Measurements from ENCODE around the gene PMEPA1.
A peak's percentile ranks its signal among the peaks of the same experiment; 100 is the strongest.

PMEPA1 gene

DNA sequence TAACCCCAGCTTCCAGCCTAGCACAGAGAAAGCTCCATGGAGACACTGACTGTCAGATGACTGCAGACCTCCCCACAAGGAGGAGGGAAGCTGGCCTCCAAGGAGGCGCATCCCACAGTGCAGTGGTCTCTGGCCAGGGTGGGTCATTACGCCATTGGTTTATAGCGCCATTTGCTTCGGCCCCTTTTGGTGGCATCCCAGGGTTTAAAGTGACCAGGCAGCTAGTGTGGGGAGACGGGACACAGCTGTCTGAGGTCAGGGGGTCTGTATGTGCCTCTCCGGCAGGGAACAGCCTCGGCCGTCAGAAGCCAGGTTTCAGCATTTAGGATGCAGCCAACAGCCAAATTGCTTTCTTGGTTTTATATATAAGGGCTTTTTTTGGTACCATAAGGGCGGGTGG lies 15.8 kb upstream of the PMEPA1 start:
- no peak overlapping the region for H3K27ac ChIP-seq
- TF ChIP-seq CTCF (conservative IDR thresholded peaks at IDR 0.05) = no peak
- no peak for TF ChIP-seq ZFX (IDR thresholded peaks at IDR 0.05)

- H3K27ac ChIP-seq = no peak overlapping the region
- no peak for TF ChIP-seq ZFX (IDR thresholded peaks at IDR 0.05)
- TF ChIP-seq CTCF (conservative IDR thresholded peaks at IDR 0.05) = no peak
These were observed 15.0 kb upstream of the PMEPA1 start for GRCh38 chr20:57724610-57725405.

DNA sequence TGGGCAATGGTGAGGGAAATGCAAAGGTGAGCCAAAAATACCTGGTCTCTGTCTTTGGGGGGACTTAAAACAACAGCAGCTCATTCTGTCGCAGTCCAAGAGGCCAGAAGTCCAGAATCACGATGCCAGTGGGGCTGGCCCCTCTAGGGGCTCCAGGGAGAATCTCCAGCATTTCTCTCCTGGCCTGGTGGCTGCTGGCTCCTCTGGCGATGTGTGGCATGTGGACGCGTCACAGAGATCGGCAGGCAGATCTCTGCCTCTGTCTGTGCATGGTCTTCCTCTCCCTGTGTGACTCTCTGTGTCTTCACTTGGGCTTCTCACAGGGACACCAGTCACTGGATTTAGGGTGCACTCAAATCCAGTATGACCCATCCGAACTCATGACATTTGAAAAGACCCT lies 14.0 kb upstream of the PMEPA1 start:
- no peak overlapping the region for H3K27ac ChIP-seq
- TF ChIP-seq ZFX (IDR thresholded peaks at IDR 0.05) (no peak), CTCF (conservative IDR thresholded peaks at IDR 0.05) (no peak)

DNA sequence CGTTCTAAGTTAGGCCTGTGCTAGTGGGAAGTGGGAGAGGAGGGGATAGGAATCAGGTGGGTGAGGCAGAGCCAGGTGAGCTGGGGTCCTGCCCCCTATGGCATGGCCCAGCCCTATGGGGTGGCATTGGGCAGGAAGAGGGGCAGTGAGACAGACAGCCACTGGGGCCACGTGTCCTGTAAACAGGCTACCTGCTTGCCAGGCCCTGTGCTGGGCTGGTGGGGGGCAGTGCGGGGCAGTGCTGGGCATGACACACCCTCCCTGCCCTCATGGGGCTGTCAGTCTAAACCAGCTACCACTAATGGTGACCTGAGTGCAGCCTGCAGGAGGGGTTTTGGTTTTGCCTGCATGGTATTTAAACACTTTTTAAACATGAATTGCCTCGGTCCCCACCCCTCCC lies 10.1 kb upstream of the PMEPA1 start:
- H3K27ac ChIP-seq = no peak overlapping the region
- TF ChIP-seq ZFX (IDR thresholded peaks at IDR 0.05) = no peak
- no peak for TF ChIP-seq CTCF (conservative IDR thresholded peaks at IDR 0.05)

DNA sequence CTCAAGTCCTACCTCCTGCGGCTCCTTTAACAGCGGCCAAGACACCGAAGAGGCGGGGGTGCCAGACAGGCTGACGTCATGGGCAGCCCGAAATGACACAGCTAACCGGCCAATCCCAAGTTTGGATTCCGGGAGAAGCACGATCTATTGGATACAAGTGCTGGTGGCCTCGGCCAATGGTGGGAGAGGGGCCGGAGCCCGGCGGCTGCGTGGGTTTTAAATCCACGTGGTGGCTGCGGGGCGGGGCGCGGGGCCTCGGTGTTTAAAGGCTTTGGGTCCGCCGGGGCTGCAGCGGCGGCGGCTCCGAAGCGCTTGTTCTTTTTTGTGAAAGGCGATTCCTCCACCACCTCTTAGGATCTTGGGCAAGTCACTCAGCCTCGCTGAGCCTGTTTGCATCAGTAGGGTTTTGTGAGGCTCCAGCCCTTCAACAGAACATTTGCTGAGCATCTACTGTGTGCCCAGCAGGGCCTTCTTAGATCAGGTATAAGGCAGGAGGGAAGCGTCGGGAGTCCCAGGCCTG lies 8.7 kb upstream of the PMEPA1 start:
- TF ChIP-seq CTCF (conservative IDR thresholded peaks at IDR 0.05) (no peak), ZFX (IDR thresholded peaks at IDR 0.05) (no peak)
- peak overlapping the region; percentile 39 for H3K27ac ChIP-seq

DNA sequence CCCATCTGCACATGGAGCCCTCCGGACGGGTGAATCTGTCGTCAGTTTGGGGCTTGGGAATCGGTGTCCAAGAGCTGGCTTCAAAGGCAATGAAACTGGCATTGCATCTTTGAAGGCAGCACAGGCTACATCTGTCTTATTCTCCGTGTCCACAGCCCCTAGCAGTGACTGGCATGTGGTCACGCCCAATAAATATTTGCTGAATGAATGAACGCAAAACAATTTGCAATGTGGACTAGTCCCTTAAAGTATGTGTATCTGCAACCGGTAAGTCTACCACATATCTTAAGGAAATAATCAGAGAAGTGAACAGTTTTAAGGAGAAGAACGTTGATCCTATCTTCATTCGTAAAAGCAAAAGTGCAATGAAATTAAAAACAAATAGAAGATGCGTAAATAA lies 8.0 kb upstream of the PMEPA1 start:
- peak overlapping the region; percentile 50 for H3K27ac ChIP-seq
- TF ChIP-seq CTCF (conservative IDR thresholded peaks at IDR 0.05) = no peak
- TF ChIP-seq ZFX (IDR thresholded peaks at IDR 0.05) = no peak

- H3K27ac ChIP-seq = no peak overlapping the region
- TF ChIP-seq CTCF (conservative IDR thresholded peaks at IDR 0.05) = no peak
- no peak for TF ChIP-seq ZFX (IDR thresholded peaks at IDR 0.05)
These were observed 7.1 kb upstream of the PMEPA1 start for GRCh38 chr20:57716901-57717300.
